SHP77 (cell line): ENCODE data around the gene ARHGAP15.
A peak's percentile ranks its signal among the peaks of the same experiment; 100 is the strongest.
"Not testable (repeated sequence)": the region's sequence is repeated elsewhere in the genome, so short reads cannot be mapped to it uniquely, and the experiment has no call there.

Source experiments
- DNase-seq, 2 experiments: peaks; one replicate each; lab custom pipeline; 2025; lab: John Stamatoyannopoulos, UW

ARHGAP15 gene

GRCh38 chr2:143128681-143129580 is at the start of gene ARHGAP15:
Gene ARHGAP15, plus strand, starts transcription at chr2:143129419.
- DNase-seq = peak in 1 of 2 experiments; percentile 1

GRCh38 chr2:143081616-143082015 is 47.6 kb upstream of the ARHGAP15 start:
- DNase-seq = no peak

GRCh38 chr2:143083636-143084035 is 45.6 kb upstream of the ARHGAP15 start:
- DNase-seq = no peak

GRCh38 chr2:143084462-143084861 is 44.8 kb upstream of the ARHGAP15 start:
- DNase-seq = no peak

GRCh38 chr2:143085125-143085784 is 44.0 kb upstream of the ARHGAP15 start:
- DNase-seq = no peak

GRCh38 chr2:143087033-143087432 is 42.2 kb upstream of the ARHGAP15 start:
- DNase-seq = no peak

- no peak for DNase-seq
Observed at GRCh38 chr2:143088388-143088787, 40.8 kb upstream of the ARHGAP15 start.

GRCh38 chr2:143089520-143089919 is 39.7 kb upstream of the ARHGAP15 start:
- DNase-seq = not testable (repeated sequence)

- DNase-seq = peak; percentile 19 to 26
Observed at GRCh38 chr2:143110758-143111428, 18.3 kb upstream of the ARHGAP15 start.

GRCh38 chr2:143117225-143117624 is 12.0 kb upstream of the ARHGAP15 start:
- no peak for DNase-seq

GRCh38 chr2:143121079-143121478 is 8.1 kb upstream of the ARHGAP15 start:
- DNase-seq = no peak

- DNase-seq = no peak
Observed at GRCh38 chr2:143121957-143122356, 7.3 kb upstream of the ARHGAP15 start.

GRCh38 chr2:143123911-143124310 is 5.3 kb upstream of the ARHGAP15 start:
- DNase-seq = no peak

GRCh38 chr2:143124445-143124844 is 4.8 kb upstream of the ARHGAP15 start:
- no peak for DNase-seq

GRCh38 chr2:143125717-143126116 is 3.5 kb upstream of the ARHGAP15 start:
- no peak for DNase-seq

GRCh38 chr2:143132355-143132754 is 3.1 kb downstream of the ARHGAP15 start:
- no peak for DNase-seq

GRCh38 chr2:143133783-143134182 is 4.6 kb downstream of the ARHGAP15 start:
- DNase-seq = no peak

GRCh38 chr2:143138292-143138691 is 9.1 kb downstream of the ARHGAP15 start:
- no peak for DNase-seq

GRCh38 chr2:143139835-143140393 is 10.7 kb downstream of the ARHGAP15 start:
- DNase-seq = no peak

GRCh38 chr2:143140864-143141661 is 11.8 kb downstream of the ARHGAP15 start:
- DNase-seq = no peak

- no peak for DNase-seq
Observed at GRCh38 chr2:143142598-143142997, 13.4 kb downstream of the ARHGAP15 start.
